ENCODE data around the gene POM121C. TPM values are rescaled to one million over a fixed set of nuclear protein-coding genes. Genes with fewer than 3 reads are reported as not detected.
"Not testable (repeated sequence)": the region's sequence is repeated elsewhere in the genome, so short reads cannot be mapped to it uniquely, and the experiment has no call there.

Gene POM121C
- total RNA-seq, 2 experiments from 2014 or later, result 70.9 to 72.4 TPM

- CTCF ChIA-PET, POLR2A ChIA-PET: not testable (repeated sequence)
Observed at GRCh38 chr7:75442101-75442464, 44.0 kb downstream of the POM121C start.

DNA sequence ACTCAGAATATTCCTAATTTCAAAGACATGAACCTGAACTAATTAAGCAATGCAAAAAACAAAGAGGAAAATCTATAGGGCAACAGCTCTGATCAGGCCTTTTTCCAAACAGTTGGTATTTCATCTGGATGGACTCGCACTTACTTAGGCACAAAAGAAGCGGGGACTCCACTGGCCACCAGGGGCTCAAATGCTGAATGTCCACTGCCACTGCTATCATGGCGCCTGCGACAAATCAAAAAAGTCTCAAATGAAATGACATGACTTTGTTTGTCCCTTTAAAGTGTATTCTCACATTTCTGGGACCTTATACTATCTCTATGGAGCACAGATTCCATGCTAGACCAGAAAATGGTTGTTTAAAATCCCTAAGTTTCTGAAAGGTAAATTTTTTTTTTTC lies 47.1 kb downstream of the POM121C start:
- POLR2A ChIA-PET, CTCF ChIA-PET: not testable (repeated sequence)

GRCh38 chr7:75423481-75423880 lies 62.6 kb downstream of the POM121C start:
- POLR2A ChIA-PET, result not testable (repeated sequence)

DNA sequence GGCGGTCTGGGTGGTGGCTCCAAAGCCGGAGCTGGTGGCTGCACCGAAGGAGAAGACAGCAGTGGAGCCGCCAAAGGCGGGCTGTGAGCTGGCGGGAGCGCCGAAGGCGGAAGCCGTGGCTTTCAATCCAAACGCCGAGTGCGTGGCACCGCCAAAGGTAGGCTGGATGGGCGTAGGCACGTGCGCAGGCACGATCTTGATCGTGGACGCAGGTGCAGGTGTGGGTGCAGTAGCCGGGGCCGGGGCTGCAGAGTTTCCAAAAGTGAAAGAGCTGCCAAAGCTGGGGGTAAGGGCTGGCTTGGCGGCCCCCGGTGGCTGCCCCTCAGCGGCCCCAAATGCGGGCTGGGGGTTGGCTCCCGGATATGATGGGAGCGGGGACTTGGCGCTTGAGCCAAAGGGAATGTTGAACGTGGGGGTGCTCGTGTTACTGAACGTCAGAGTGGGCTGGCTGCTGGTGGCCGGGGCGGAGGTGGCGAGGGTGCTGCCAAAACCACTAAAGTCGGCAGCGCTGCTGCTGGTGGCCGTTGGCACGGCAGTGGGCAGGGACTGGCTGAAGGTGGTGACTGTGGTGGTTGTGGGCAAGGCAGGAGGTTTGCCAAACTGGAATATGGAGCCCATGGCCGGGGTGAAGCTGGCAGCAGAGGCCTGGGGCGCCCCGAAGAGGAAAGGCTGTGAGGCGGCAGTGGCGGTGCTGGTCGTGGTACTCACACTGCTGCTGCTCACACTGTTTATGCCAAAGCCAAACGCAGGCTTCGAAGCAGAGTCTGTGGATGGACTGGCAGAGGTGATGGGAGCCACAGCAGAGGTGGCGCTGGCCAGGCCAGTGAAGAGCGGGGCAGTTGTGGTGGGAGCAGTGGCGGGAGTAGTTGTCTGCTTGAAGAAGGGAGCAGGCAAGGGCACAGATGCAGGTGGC lies 64.0 kb downstream of the POM121C start:
- CTCF ChIA-PET, POLR2A ChIA-PET: not testable (repeated sequence)

More at GRCh38 chr7:75423481-75423880, 62.6 kb downstream of the POM121C start:
- CTCF ChIA-PET, result not testable (repeated sequence)

GRCh38 chr7:75420152-75420551 lies 65.9 kb downstream of the POM121C start:
- CTCF ChIA-PET, POLR2A ChIA-PET: not testable (repeated sequence)

DNA sequence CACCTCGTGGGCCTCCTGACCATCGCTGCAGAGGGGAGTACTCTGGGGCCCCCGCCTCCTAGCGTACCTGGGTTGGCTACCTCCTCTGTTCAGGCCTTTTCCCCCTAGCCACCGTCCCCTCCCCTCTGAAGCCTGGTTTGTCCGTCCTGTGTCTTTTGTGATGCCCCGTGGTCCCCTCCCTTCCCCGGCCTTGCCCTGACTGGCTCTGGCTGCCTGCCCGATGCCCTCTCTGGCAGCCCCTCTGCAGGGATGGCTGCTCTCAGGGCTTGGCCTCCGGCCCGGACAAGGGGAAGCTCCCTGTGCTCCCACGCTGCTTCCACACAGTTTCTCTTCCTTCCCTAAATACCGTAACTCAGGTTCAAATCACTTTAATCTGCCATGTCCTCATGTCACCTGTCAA lies 66.4 kb downstream of the POM121C start:
- CTCF ChIA-PET, POLR2A ChIA-PET: not testable (repeated sequence)

DNA sequence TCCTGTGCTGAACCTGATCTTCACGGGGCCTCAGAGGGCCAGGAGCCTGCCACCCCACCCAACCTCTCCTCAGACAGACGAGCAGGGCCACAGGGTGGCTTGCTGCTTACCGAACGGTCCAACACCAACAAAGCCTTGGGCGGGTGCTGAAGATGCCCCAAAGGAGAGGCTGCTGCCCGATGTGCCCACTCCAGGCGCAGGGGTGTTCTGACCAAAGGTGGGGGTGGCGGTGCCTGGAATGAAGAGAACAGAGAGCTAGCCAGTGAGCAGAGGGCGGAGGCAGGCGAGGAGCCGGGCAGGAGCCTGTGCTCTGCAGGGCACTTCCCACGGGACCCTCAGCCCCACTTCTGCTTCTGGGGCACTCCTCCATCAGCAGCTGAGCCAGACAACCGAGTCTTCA lies 66.9 kb downstream of the POM121C start:
- CTCF ChIA-PET, POLR2A ChIA-PET: not testable (repeated sequence)

GRCh38 chr7:75418292-75418858 lies 67.7 kb downstream of the POM121C start:
- POLR2A ChIA-PET, CTCF ChIA-PET: not testable (repeated sequence)

DNA sequence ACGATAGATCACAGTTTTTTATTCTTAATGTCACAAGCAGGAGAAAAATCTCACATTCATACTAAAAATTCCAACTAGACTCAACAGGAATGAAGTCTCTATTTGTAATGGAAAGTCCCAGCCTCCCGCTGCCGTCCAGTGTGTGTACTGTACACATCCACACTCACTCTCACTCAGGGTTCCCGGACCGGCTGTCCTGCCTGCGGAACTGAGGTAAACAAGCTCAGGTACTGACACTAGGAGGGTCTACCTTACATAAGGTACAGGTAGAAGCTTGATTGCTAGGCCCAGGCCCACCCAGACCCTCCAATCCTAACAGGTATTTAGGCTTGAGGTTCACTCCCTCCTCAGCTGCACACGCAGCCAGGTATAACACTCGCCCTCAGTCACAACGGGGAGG lies 69.3 kb downstream of the POM121C start:
- CTCF ChIA-PET, POLR2A ChIA-PET: not testable (repeated sequence)

DNA sequence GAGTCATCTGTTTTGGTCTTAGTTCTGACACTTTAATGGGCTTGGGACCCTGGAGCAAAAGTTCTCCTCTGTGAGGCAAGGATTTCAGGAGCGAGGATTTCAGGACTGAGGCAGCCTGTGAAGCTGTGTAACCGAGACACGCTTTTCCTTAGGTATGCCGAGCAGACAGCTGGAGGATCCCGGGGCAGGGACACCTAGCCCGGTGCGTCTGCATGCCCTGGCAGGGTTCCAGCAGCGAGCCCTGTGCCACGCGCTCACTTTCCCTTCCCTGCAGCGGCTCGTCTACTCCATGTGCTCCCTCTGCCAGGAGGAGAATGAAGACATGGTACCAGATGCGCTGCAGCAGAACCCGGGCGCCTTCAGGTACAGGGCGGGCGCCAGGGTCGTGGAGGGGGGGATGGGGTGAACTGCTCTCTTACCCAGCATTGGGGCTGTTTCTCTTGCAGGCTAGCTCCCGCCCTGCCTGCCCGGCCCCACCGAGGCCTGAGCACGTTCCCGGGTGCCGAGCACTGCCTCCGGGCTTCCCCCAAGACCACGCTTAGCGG lies 70.2 kb downstream of the POM121C start:
- CTCF ChIA-PET, POLR2A ChIA-PET: not testable (repeated sequence)

- POLR2A ChIA-PET, CTCF ChIA-PET: not testable (repeated sequence)
Observed at GRCh38 chr7:75415428-75415817, 70.7 kb downstream of the POM121C start.

DNA sequence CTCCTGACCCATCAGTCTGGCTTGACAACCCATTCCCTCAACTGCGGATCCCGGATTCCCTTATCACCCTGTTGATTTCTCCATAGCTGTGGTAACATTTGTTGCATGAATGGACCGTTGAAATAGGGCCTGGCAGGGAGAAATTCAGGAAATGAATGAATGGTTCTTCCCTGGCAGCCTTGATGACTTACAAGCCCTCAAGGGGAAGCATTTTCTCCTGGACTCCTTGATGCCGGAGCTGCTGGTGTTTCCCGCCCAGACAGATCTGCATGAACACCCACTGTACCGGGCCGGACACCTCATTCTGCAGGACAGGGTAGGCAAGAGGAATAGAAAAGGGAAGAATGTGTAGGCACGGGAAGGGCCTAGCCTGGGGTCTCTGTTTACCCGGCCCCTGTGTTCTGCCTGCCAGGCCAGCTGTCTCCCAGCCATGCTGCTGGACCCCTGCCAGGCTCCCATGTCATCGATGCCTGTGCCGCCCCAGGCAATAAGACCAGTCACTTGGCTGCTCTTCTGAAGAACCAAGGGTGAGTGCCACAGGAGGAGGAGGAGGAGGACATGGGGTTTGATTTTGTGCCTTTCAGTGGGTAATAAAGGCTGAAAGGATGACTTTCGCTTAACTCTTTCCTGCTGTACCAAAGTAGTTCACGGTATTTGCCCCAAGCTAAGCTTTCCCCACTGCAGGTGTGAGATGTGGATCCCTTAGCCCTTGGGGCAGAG lies 71.2 kb downstream of the POM121C start:
- CTCF ChIA-PET, POLR2A ChIA-PET: not testable (repeated sequence)

DNA sequence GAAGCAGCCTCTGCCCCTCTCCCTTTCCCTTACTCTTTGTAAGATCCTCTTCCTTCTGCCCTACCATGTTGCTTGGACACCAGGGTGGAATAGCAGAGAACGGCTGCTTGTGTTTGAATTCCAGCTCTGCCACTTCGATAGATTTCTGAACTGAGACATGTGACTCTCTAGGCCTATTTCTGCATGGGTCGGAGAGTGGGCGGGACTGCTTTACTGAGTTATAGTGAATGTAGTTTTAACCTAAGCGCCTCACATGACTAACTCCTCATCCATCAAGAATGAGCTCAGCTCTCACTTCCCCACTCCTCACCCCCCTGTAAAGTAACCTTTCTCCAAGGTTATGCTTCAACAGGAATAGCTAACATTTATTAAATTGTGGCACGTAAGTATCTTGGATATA lies 71.9 kb downstream of the POM121C start:
- CTCF ChIA-PET, POLR2A ChIA-PET: not testable (repeated sequence)

DNA sequence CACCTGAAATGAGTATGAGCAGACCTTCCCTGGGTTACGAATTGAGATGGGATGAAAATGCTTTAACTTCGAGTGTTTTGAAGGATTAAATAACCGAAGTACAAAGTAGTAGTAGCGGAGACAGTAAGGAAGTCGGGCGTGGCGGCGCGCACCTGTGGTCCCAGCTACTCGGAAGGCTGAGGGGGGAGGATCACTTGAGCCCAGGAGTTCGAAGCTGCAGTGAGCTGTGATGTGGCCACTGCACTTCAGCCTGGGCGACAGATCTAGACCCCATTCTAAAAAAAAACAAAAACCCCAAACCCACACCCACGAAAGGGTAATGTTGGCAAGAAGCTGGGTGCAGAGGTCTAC lies 75.3 kb downstream of the POM121C start:
- CTCF ChIA-PET, POLR2A ChIA-PET: not testable (repeated sequence)

- CTCF ChIA-PET, POLR2A ChIA-PET: not testable (repeated sequence)
Observed at GRCh38 chr7:75409880-75410822, 75.9 kb downstream of the POM121C start.

- CTCF ChIA-PET, POLR2A ChIA-PET: not testable (repeated sequence)
Observed at GRCh38 chr7:75404663-75405062, 81.4 kb downstream of the POM121C start.

GRCh38 chr7:75403455-75404443 lies 82.3 kb downstream of the POM121C start:
- CTCF ChIA-PET, result not testable (repeated sequence)

GRCh38 chr7:75400575-75400974 lies 85.5 kb downstream of the POM121C start:
- POLR2A ChIA-PET, result not testable (repeated sequence)

More at GRCh38 chr7:75403455-75404443, 82.3 kb downstream of the POM121C start:
- POLR2A ChIA-PET, result not testable (repeated sequence)

More at GRCh38 chr7:75400575-75400974, 85.5 kb downstream of the POM121C start:
- CTCF ChIA-PET, result not testable (repeated sequence)
